Liver (tissue), 9 donors: ENCODE data around the gene YPEL2. TPM values are rescaled to one million over a fixed set of nuclear protein-coding genes. Genes with fewer than 3 reads are reported as not detected.

Source experiments
- DNase-seq: peaks from one replicate; pipeline ENCODE4 v3.0.0-alpha.2; 2017; ENCODE audit warnings: low spot score
- H3K27ac ChIP-seq, 2 donors: one replicate each; pipeline ENCODE4 v1.7.0; 2013; ENCODE audit warnings: inconsistent platforms in 2 of 2, low read length in 2 of 2, control low read depth in 1 of 2, low read depth in 1 of 2, mild to moderate bottlenecking in 1 of 2
- H3K27me3 ChIP-seq, 4 donors: one replicate each; pipeline versions ENCODE4 v1.6.1 to v1.7.0; 2013; ENCODE audit warnings: low read length in 3 of 4, inconsistent platforms in 1 of 4, mild to moderate bottlenecking in 1 of 4, moderate library complexity in 1 of 4; ENCODE audit not compliant: control insufficient read depth in 4 of 4, insufficient read depth in 4 of 4
- H3K36me3 ChIP-seq, 4 donors: one replicate each; pipeline versions ENCODE4 v1.6.1 to v1.7.0; 2013; ENCODE audit warnings: low read length in 3 of 4, mild to moderate bottlenecking in 3 of 4, low read depth in 1 of 4, moderate library complexity in 1 of 4; ENCODE audit not compliant: control insufficient read depth in 4 of 4, insufficient read depth in 3 of 4
- H3K4me1 ChIP-seq, 4 donors: one replicate each; pipeline versions ENCODE4 v1.6.1 to v1.7.0; 2013; ENCODE audit warnings: low read length in 3 of 4, mild to moderate bottlenecking in 3 of 4, moderate library complexity in 1 of 4; ENCODE audit not compliant: control insufficient read depth in 4 of 4, insufficient read depth in 4 of 4
- H3K4me3 ChIP-seq, 3 donors: one replicate each; pipeline versions ENCODE4 v1.6.1 to v1.7.0; 2013; ENCODE audit warnings: low read length in 3 of 3, control low read depth in 1 of 3, low read depth in 1 of 3, mild to moderate bottlenecking in 1 of 3
- H3K9ac ChIP-seq, 2 donors: one replicate each; pipeline ENCODE4 v1.7.0; 2013; ENCODE audit warnings: low read length in 2 of 2, mild to moderate bottlenecking in 2 of 2, moderate library complexity in 2 of 2, control low read depth in 1 of 2, low read depth in 1 of 2
- H3K9me3 ChIP-seq, 4 donors: one replicate each; pipeline versions ENCODE4 v1.6.1 to v1.7.0; 2013; ENCODE audit warnings: low read length in 3 of 4; ENCODE audit not compliant: control insufficient read depth in 4 of 4
- ATF3 ChIP-seq: IDR thresholded peaks from 2 replicates; pipeline ENCODE4 v1.6.1; 2016; ENCODE audit warnings: antibody characterized with exemption
- CTCF ChIP-seq: fragments of 150-350 bp; IDR thresholded peaks from 2 replicates; pipeline ENCODE4 v1.5.1; 2017; ENCODE audit warnings: improper control_type of control experiment, low read depth, low read length; ENCODE audit not compliant: missing input control
- EGR1 ChIP-seq, 2 donors: IDR thresholded peaks; 2 replicates each; pipeline ENCODE4 v1.6.1; 2016 to 2018; ENCODE audit warnings: antibody characterized with exemption in 2 of 2, low read depth in 2 of 2
- FOXA1 ChIP-seq: IDR thresholded peaks from 2 replicates; pipeline ENCODE4 v1.6.1; 2016; ENCODE audit warnings: antibody characterized with exemption
- FOXA2 ChIP-seq: IDR thresholded peaks from 2 replicates; pipeline ENCODE4 v1.6.1; 2016; ENCODE audit warnings: antibody characterized with exemption
- GABPA ChIP-seq, 2 donors: IDR thresholded peaks in 1 of 2; conservative IDR thresholded peaks in 1 of 2; 2 replicates each; pipeline ENCODE4 v1.6.1; 2016; ENCODE audit warnings: antibody characterized with exemption in 2 of 2, mild to moderate bottlenecking in 1 of 2, moderate library complexity in 1 of 2
- HNF4A ChIP-seq, 2 donors: conservative IDR thresholded peaks; 2 replicates each; pipeline ENCODE4 v1.6.1; 2016; ENCODE audit warnings: antibody characterized with exemption in 2 of 2, mild to moderate bottlenecking in 2 of 2
- HNF4G ChIP-seq: IDR thresholded peaks from 2 replicates; pipeline ENCODE4 v1.6.1; 2016; ENCODE audit warnings: antibody characterized with exemption
- JUND ChIP-seq, 2 donors: IDR thresholded peaks; 2 replicates each; pipeline ENCODE4 v1.6.1; 2016; ENCODE audit warnings: antibody characterized with exemption in 2 of 2
- MAX ChIP-seq: IDR thresholded peaks from 2 replicates; pipeline ENCODE4 v1.6.1; 2016; ENCODE audit warnings: antibody characterized with exemption
- NR2F2 ChIP-seq: IDR thresholded peaks from 2 replicates; pipeline ENCODE4 v1.6.1; 2016; ENCODE audit warnings: antibody characterized with exemption
- RAD21 ChIP-seq, 2 donors: IDR thresholded peaks; 2 replicates each; pipeline ENCODE4 v1.6.1; 2016; ENCODE audit warnings: antibody characterized with exemption in 2 of 2, mild to moderate bottlenecking in 2 of 2
- REST ChIP-seq: IDR thresholded peaks from 2 replicates; pipeline ENCODE4 v1.6.1; 2016; ENCODE audit warnings: antibody characterized with exemption, mild to moderate bottlenecking
- RXRA ChIP-seq, 2 donors: IDR thresholded peaks; 2 replicates each; pipeline ENCODE4 v1.6.1; 2017 to 2018; ENCODE audit warnings: antibody characterized with exemption in 2 of 2, mild to moderate bottlenecking in 1 of 2
- SP1 ChIP-seq: IDR thresholded peaks from 2 replicates; pipeline ENCODE4 v1.6.1; 2018; ENCODE audit warnings: antibody characterized with exemption, mild to moderate bottlenecking
- TAF1 ChIP-seq: conservative IDR thresholded peaks from 2 replicates; pipeline ENCODE4 v1.6.1; 2016; ENCODE audit warnings: antibody characterized with exemption, mild to moderate bottlenecking
- YY1 ChIP-seq: IDR thresholded peaks from 2 replicates; pipeline ENCODE4 v1.6.1; 2016; ENCODE audit warnings: antibody characterized with exemption, mild to moderate bottlenecking
- ZBTB33 ChIP-seq: IDR thresholded peaks from 2 replicates; pipeline ENCODE4 v1.6.1; 2016; ENCODE audit warnings: antibody characterized with exemption
- WGBS: extraction: QIAGEN DNeasy Blood & Tissue Kit; methylation state at CpG from one replicate; pipeline ENCODE4 v1.1.7; 2013; 5-methylcytosine and 5-hydroxymethylcytosine counted together
- polyA plus RNA-seq, 2 donors: library from polyadenylated mRNA; stranded (reverse) in 1 of 2; unstranded in 1 of 2; fragments of 200-250 nt in 1 of 2; fragments of >200 nt in 1 of 2; fragmentation: Nextera tagmentation in 1 of 2; extraction: Ambion mirVana in 1 of 2; gene quantifications; one replicate each; pipeline versions ENCODE4 v1.2.1 to v1.2.3, GENCODE V29; 2013 to 2015
- total RNA-seq, 2 donors: library from RNA; depleted of rRNA; stranded (reverse); fragments of >200 nt; gene quantifications; one replicate each; pipeline ENCODE4 v1.2.3, GENCODE V29; 2014
- donor health status: healthy.
- donor health status: healthy.
- donor health status: healthy.
- donor health status: healthy.
- donor health status: healthy.

Gene YPEL2
- total and polyA plus RNA-seq, 4 donors: 4.2 to 23.8 (median 11.3) TPM

- no peak for DNase-seq
- peaks cover 4 to 46% (median 28%) of the 10 kb centered on the region in 4 donors for H3K4me1 ChIP-seq
Observed at GRCh38 chr17:59345476-59345875, 14.0 kb downstream of the YPEL2 start.

More at GRCh38 chr17:59345476-59345875, 14.0 kb downstream of the YPEL2 start:
- Histone ChIP-seq H3K27ac (no peak overlapping the region), H3K9me3 (no peaks in the 10 kb centered on the region), H3K27me3 (no peaks in the 10 kb centered on the region), H3K36me3 (peaks cover 0 to 6% (median 0%) of the 10 kb centered on the region in 4 donors), H3K4me3 (no peak overlapping the region), H3K9ac (no peak overlapping the region)
- TF ChIP-seq RXRA (IDR thresholded peaks at IDR 0.05) (no peak), NR2F2 (no peak), ATF3 (no peak), ZBTB33 (no peak), FOXA2 (no peak), HNF4A (conservative IDR thresholded peaks at IDR 0.05) (no peak), CTCF (no peak), YY1 (no peak), REST (no peak), SP1 (no peak), GABPA (IDR thresholded peaks at IDR 0.05 in 1 of 2, conservative IDR thresholded peaks at IDR 0.05 in 1 of 2) (no peak), HNF4G (no peak), EGR1 (IDR thresholded peaks at IDR 0.05; ENCODE audit: low read depth in 2 of 2) (no peak), JUND (IDR thresholded peaks at IDR 0.05) (no peak), RAD21 (IDR thresholded peaks at IDR 0.05) (no peak), FOXA1 (no peak), TAF1 (no peak), MAX (no peak)
- WGBS: 93% methylated on average over 7 of the region's 7 CpGs
